IMR-90 (cell line): ENCODE measurements around the gene TMC1. TPM values are rescaled to one million over a fixed set of nuclear protein-coding genes. Genes with fewer than 3 reads are reported as not detected.

ENCODE experiments used
- ATAC-seq: fragments of 200-7000 bp; cut with Tn5 transposase; 2 replicates; pipeline ENCODE4 v1.9.1; 2020; ENCODE audit warnings: low read depth, mild to moderate bottlenecking, moderate library complexity
- BruUV-seq: library from RNA; stranded (reverse); fragments of 400-500 nt; replicated peaks from 2 replicates; lab custom pipeline; 2021; lab: Mats Ljungman, UMichigan
- CTCF ChIA-PET: fragments of 300-600 bp; formaldehyde crosslinking; extraction: SDS; loops from one replicate; lab custom pipeline; 2021; ENCODE audit warnings: antibody characterized with exemption; lab: Yijun Ruan, JAX
- POLR2A ChIA-PET: fragments of 300-600 bp; sonication (Branson Sonifier 250); formaldehyde crosslinking; loops from one replicate; lab custom pipeline; 2022; ENCODE audit warnings: antibody characterized with exemption; ENCODE audit not compliant: unreplicated experiment; lab: Charles Lee
- DNase-seq: peaks from one replicate; pipeline ENCODE4 v3.0.0; 2013
- H2AFZ ChIP-seq: replicated peaks from 2 replicates; pipeline ENCODE3; 2013; ENCODE audit warnings: low read length, mild to moderate bottlenecking; ENCODE audit not compliant: poor library complexity
- H2AK5ac ChIP-seq: 2 replicates; pipeline ENCODE4 v1.6.1; 2013; ENCODE audit warnings: low read depth, low read length, inconsistent platforms
- H2AK9ac ChIP-seq: replicated peaks from 2 replicates; pipeline ENCODE3; 2013; ENCODE audit warnings: mild to moderate bottlenecking, low read depth, low read length, moderate library complexity; ENCODE audit not compliant: poor library complexity
- H2BK120ac ChIP-seq: 2 replicates; pipeline ENCODE4 v1.6.1; 2013; ENCODE audit warnings: low read depth, low read length, inconsistent platforms
- H2BK15ac ChIP-seq: 3 replicates; pipeline ENCODE4 v1.6.1; 2013; ENCODE audit warnings: low read depth, low read length, inconsistent platforms
- H2BK20ac ChIP-seq: 2 replicates; pipeline ENCODE4 v1.6.1; 2013; ENCODE audit warnings: low read depth, mild to moderate bottlenecking, inconsistent platforms, low read length, moderate library complexity
- H2BK5ac ChIP-seq: 2 replicates; pipeline ENCODE4 v1.6.1; 2013; ENCODE audit warnings: mild to moderate bottlenecking, low read depth, low read length, inconsistent platforms; ENCODE audit not compliant: poor library complexity, severe bottlenecking
- H3K14ac ChIP-seq: replicated peaks from 2 replicates; pipeline ENCODE4 v1.6.1; 2013; ENCODE audit warnings: low read depth, low read length, inconsistent platforms
- H3K18ac ChIP-seq: 2 replicates; pipeline ENCODE4 v1.6.1; 2013; ENCODE audit warnings: low read depth, low read length, control low read depth
- H3K23ac ChIP-seq: 2 replicates; pipeline ENCODE4 v1.6.1; 2013; ENCODE audit warnings: low read depth, low read length, inconsistent platforms
- H3K27ac ChIP-seq: 2 replicates; pipeline ENCODE4 v1.5.1; 2013; ENCODE audit warnings: mild to moderate bottlenecking, control low read depth, low read length; ENCODE audit not compliant: insufficient read depth
- H3K27me3 ChIP-seq: 2 replicates; pipeline ENCODE4 v1.6.1; 2013; ENCODE audit warnings: low read length; ENCODE audit not compliant: control insufficient read depth, insufficient read depth
- H3K36me3 ChIP-seq: 2 replicates; pipeline ENCODE4 v1.6.1; 2013; ENCODE audit warnings: low read length, mixed read lengths; ENCODE audit not compliant: control insufficient read depth, insufficient read depth
- H3K4ac ChIP-seq: 2 replicates; pipeline ENCODE4 v1.6.1; 2013; ENCODE audit warnings: low read depth, low read length, inconsistent platforms
- H3K4me1 ChIP-seq: 2 replicates; pipeline ENCODE4 v1.6.1; 2013; ENCODE audit warnings: low read length, mixed read lengths; ENCODE audit not compliant: control insufficient read depth, insufficient read depth
- H3K4me2 ChIP-seq: 2 replicates; pipeline ENCODE4 v1.6.1; 2013; ENCODE audit warnings: low read depth, mild to moderate bottlenecking, control low read depth, low read length, moderate library complexity
- H3K4me3 ChIP-seq: 2 replicates; pipeline ENCODE4 v1.5.1; 2013; ENCODE audit warnings: low read depth, mild to moderate bottlenecking, control low read depth, low read length, moderate library complexity; ENCODE audit not compliant: insufficient read depth
- H3K56ac ChIP-seq: 2 replicates; pipeline ENCODE4 v1.6.1; 2013; ENCODE audit warnings: low read length, inconsistent platforms; ENCODE audit not compliant: insufficient read depth; ENCODE audit errors: extremely low read depth
- H3K79me1 ChIP-seq, 2 experiments: 2 replicates each; pipeline ENCODE4 v1.6.1; 2013; ENCODE audit warnings: low read length in 2 of 2, inconsistent platforms in 1 of 2, low read depth in 1 of 2
- H3K9ac ChIP-seq: 2 replicates; pipeline ENCODE4 v1.6.1; 2013; ENCODE audit warnings: low read depth, low read length, control low read depth
- H3K9me1 ChIP-seq: 2 replicates; pipeline ENCODE4 v1.6.1; 2013; ENCODE audit warnings: low read length, inconsistent platforms; ENCODE audit not compliant: insufficient read depth
- H3K9me3 ChIP-seq: 2 replicates; pipeline ENCODE4 v1.6.1; 2013; ENCODE audit warnings: low read length; ENCODE audit not compliant: control insufficient read depth, insufficient read depth
- H4K20me1 ChIP-seq: 2 replicates; pipeline ENCODE4 v1.6.1; 2013; ENCODE audit warnings: low read length, inconsistent platforms; ENCODE audit not compliant: insufficient read depth
- H4K5ac ChIP-seq: 2 replicates; pipeline ENCODE4 v1.6.1; 2013; ENCODE audit warnings: mild to moderate bottlenecking, low read depth, low read length, control low read depth
- H4K8ac ChIP-seq, 2 experiments: 2 replicates each; pipeline ENCODE4 v1.6.1; 2013; ENCODE audit warnings: low read depth in 2 of 2, low read length in 2 of 2, control low read depth in 1 of 2, inconsistent platforms in 1 of 2
- H4K91ac ChIP-seq: 2 replicates; pipeline ENCODE4 v1.6.1; 2013; ENCODE audit warnings: low read depth, low read length, inconsistent platforms; ENCODE audit not compliant: insufficient read depth
- BHLHE40 ChIP-seq: fragments of 150-350 bp; IDR thresholded peaks from 2 replicates; pipeline ENCODE4 v1.6.1; 2016; ENCODE audit warnings: mild to moderate bottlenecking, low read depth, low read length
- CEBPB ChIP-seq: IDR thresholded peaks from 2 replicates; pipeline ENCODE4 v1.6.1; 2012; ENCODE audit warnings: low read depth, low read length, improper control_type of control experiment
- FOS ChIP-seq: fragments of 150-350 bp; IDR thresholded peaks from 2 replicates; pipeline ENCODE4 v1.6.1; 2016; ENCODE audit warnings: low read depth, low read length
- MAZ ChIP-seq: IDR thresholded peaks from 2 replicates; pipeline ENCODE4 v1.6.1; 2012; ENCODE audit warnings: low read depth, mild to moderate bottlenecking, low read length, improper control_type of control experiment, moderate library complexity, borderline replicate concordance
- MXI1 ChIP-seq: IDR thresholded peaks from 2 replicates; pipeline ENCODE4 v1.6.1; 2012; ENCODE audit warnings: low read depth, mild to moderate bottlenecking, low read length, moderate library complexity, borderline replicate concordance
- NFE2L2 ChIP-seq: fragments of 150-350 bp; IDR thresholded peaks from 2 replicates; pipeline ENCODE4 v1.6.1; 2016; ENCODE audit warnings: low read depth, mild to moderate bottlenecking, low read length
- POLR2A ChIP-seq: IDR thresholded peaks from 2 replicates; pipeline ENCODE4 v1.6.1; 2012; ENCODE audit warnings: mild to moderate bottlenecking, low read depth, low read length
- RAD21 ChIP-seq: IDR thresholded peaks from 2 replicates; pipeline ENCODE4 v1.6.1; 2012; ENCODE audit warnings: low read length, improper control_type of control experiment
- RCOR1 ChIP-seq: IDR thresholded peaks from 2 replicates; pipeline ENCODE4 v1.6.1; 2012; ENCODE audit warnings: mild to moderate bottlenecking, low read length, improper control_type of control experiment; ENCODE audit not compliant: insufficient replicate concordance
- SMC3 ChIP-seq: fragments of 150-350 bp; IDR thresholded peaks from 2 replicates; pipeline ENCODE4 v1.6.1; 2016; ENCODE audit warnings: low read depth, mild to moderate bottlenecking, antibody characterized with exemption, low read length, moderate library complexity
- USF2 ChIP-seq: fragments of 150-350 bp; IDR thresholded peaks from 2 replicates; pipeline ENCODE4 v1.6.1; 2017; ENCODE audit warnings: mild to moderate bottlenecking, antibody characterized with exemption, low read length, low read depth
- WGBS, 2 experiments: methylation state at CpG; one replicate each; pipeline versions ENCODE4 v1.1.5 to v1.1.7; 2013; ENCODE audit warnings: missing lambda C conversion rate in 2 of 2; ENCODE audit not compliant: insufficient read length in 1 of 2; ENCODE audit errors: extremely low coverage in 2 of 2; 5-methylcytosine and 5-hydroxymethylcytosine counted together
- dilution Hi-C: fragments of 300-500 bp; cut with HindIII; formaldehyde crosslinking; loops from one replicate; pipeline ENCODE4 v1.14.3; 2018; ENCODE audit warnings: low sequenced_read_pairs; ENCODE audit not compliant: unreplicated experiment
- in situ Hi-C: fragments of 300-500 bp; cut with MboI; formaldehyde crosslinking; loops from 3 replicates; pipeline ENCODE4 v1.14.3; 2019; ENCODE audit warnings: low sequenced_read_pairs, inconsistent platforms, mixed read lengths
- intact Hi-C: fragments of 100-400 bp; cut with micrococcal nuclease; formaldehyde crosslinking; loops from 2 replicates; pipeline ENCODE4 v1.10.0; 2022
- polyA plus RNA-seq, 3 experiments: library from polyadenylated mRNA; depleted of rRNA; stranded (reverse); fragments of >200 nt; gene quantifications; 2 replicates each; pipeline ENCODE4 v1.2.3, GENCODE V29; 2012; ENCODE audit warnings: low replicate concordance in 1 of 3
- total RNA-seq: library from RNA; depleted of rRNA; stranded (reverse); fragments of >200 nt; gene quantifications from 2 replicates; pipeline ENCODE4 v1.2.3, GENCODE V29; 2012

TMC1 gene
- total and polyA plus RNA-seq, 2 of the 4 experiments (the other 2 are of a cell fraction) = not detected

DNA sequence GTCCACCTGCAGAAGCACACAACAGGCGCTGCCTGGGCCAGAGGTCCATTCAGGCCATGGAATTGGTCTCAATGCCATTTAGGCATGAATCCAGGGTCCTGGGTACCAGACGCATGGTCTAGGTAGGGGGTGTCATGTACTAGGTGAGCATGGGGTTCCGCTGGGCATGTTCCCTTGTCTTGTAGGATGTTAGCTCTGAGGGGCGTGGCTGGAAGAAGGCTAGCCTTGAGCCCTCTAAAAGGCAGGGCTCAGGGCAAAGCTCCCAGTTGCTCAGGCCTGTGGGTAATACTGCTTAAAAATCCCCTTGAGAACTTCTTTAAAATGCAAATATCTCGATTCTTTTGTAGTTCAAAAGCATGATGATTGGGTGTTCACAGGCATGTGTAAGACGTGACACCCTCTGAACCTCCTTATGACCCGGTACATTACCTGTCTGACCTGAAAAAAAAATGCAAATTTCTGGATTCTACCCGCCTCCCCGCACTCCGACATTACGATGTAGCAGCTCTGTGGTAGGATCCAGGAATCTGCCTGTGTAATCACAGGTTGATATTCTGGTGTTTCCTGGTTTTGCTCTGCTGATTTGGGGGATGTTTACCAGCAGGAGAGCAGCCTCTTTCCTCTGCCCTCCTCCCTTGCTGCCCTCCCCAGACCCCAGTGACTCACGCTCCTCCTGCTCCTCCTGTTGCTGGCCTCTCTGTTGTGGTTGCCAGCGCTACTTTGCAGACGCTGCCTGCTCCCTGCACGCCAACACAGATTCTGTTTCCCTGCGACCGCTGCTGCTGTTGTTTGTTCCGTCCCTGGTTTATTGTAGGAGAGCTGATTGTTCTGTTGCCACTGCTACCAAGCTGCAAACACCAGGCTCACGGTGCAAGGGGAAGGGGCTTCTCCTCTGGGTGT, 5.7 kb downstream of the TMC1 start:
- Histone ChIP-seq H3K36me3 (no peaks in the 10 kb centered on the region), H3K23ac (peak overlapping the region; percentile 94), H3K27ac (peak overlapping the region; percentile 98), H3K9me3 (no peaks in the 10 kb centered on the region), H3K27me3 (no peaks in the 10 kb centered on the region), H3K4me1 (peaks cover 19% of the 10 kb centered on the region), H3K14ac (peak overlapping the region; percentile 89), H2BK5ac (peak overlapping the region; percentile 91), H3K4ac (peak overlapping the region; percentile 86), H2BK15ac (peak overlapping the region; percentile 94; the same call in 2 of the 3 replicates), H4K8ac (peak overlapping the region; percentile 16 to 84), H3K9me1 (peaks cover 11% of the 10 kb centered on the region), H2BK120ac (peak overlapping the region; percentile 95), H2AK9ac (peak overlapping the region; percentile 63), H3K56ac (peak overlapping the region; percentile 79), H2AK5ac (peak overlapping the region; percentile 97), H4K91ac (peak overlapping the region; percentile 98), H3K4me3 (peak overlapping the region; percentile 29), H4K20me1 (no peaks in the 10 kb centered on the region), H4K5ac (peak overlapping the region; percentile 97), H2BK20ac (peak overlapping the region; percentile 86), H3K9ac (peak overlapping the region; percentile 88), H3K4me2 (peak overlapping the region; percentile 95), H2AFZ (peak overlapping the region; percentile 90), H3K18ac (peak overlapping the region; percentile 98), H3K79me1 (peaks cover 0 to 8% of the 10 kb centered on the region in 2 experiments; a peak in 2 of 4 replicates)
- in situ Hi-C loops = no loop called here
- TF ChIP-seq MAZ (peak; percentile 99), BHLHE40 (peak; percentile 64; the same call in 1 of the 2 replicates), USF2 (no peak), CEBPB (no peak), FOS (peak; percentile 96), NFE2L2 (peak; percentile 31; the same call in 1 of the 2 replicates), POLR2A (peak; percentile 72; the same call in 1 of the 2 replicates), RAD21 (peak; percentile 38), RCOR1 (no peak), MXI1 (0 out of 2 replicates have a peak, but pooled peaks have one; percentile 37), SMC3 (peak; percentile 23; the same call in 1 of the 2 replicates)
- ATAC-seq (peak; percentile 90), DNase-seq (peak; percentile 93)
- 40% methylated on average over 4 of the region's 19 CpGs; no CpG with 5 or more reads in 1 of the 2 experiments for WGBS, 2 experiments
- no TSS peak for BruUV-seq
- dilution Hi-C loops = no loop called here
- ChIA-PET CTCF (no interaction called here), POLR2A (interaction anchor here (0.6 to 0.9 kb wide), 2 partner anchors 8 to 10 kb away, joined by 3 read pairs; no protein-coding TSS in a partner anchor)
- intact Hi-C loops = loop anchor here (2.0 kb wide), 1 partner anchor 66 kb away; no protein-coding TSS in a partner anchor
